ENCODE results near the gene PLEKHB2.

DNA sequence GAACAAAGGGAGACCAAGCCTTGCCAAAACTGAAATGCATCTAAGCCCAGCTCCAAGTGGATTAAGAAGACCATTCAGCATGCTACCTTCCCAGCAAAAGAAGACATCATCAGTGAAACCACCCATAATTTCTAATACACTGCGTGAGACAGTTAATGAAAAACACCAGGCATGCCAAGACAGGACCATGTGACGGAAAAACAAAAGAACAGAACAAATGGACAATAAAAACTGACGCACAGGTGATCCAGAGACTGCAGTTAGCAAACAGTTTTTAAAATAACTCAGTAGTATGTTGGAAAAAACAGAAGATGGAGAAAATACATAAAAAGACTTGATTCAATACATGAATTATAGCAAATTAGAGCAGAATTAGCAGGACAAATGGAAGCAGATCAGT lies 27.2 kb upstream of the PLEKHB2 start:
- no peak for TF ChIP-seq POLR2AphosphoS5 (IDR thresholded peaks at IDR 0.05; ENCODE audit: low read depth, low read length)
- TF ChIP-seq, protein P1, sequence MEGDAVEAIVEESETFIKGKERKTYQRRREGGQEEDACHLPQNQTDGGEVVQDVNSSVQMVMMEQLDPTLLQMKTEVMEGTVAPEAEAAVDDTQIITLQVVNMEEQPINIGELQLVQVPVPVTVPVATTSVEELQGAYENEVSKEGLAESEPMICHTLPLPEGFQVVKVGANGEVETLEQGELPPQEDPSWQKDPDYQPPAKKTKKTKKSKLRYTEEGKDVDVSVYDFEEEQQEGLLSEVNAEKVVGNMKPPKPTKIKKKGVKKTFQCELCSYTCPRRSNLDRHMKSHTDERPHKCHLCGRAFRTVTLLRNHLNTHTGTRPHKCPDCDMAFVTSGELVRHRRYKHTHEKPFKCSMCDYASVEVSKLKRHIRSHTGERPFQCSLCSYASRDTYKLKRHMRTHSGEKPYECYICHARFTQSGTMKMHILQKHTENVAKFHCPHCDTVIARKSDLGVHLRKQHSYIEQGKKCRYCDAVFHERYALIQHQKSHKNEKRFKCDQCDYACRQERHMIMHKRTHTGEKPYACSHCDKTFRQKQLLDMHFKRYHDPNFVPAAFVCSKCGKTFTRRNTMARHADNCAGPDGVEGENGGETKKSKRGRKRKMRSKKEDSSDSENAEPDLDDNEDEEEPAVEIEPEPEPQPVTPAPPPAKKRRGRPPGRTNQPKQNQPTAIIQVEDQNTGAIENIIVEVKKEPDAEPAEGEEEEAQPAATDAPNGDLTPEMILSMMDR (IDR thresholded peaks at IDR 0.05): no peak
- TF ChIP-seq TCF7L2 (IDR thresholded peaks at IDR 0.05; ENCODE audit: low read depth, low read length): no peak
- no peak for TF ChIP-seq REST (IDR thresholded peaks at IDR 0.05; ENCODE audit: insufficient read depth in 1 of 2, low read depth in 2 of 2, low read length in 1 of 2)

Data from Panc1 (cell line).